ENCODE results near the gene SLC23A2. TPM values are rescaled to one million over a fixed set of nuclear protein-coding genes. Genes with fewer than 3 reads are reported as not detected.

SLC23A2 gene
- total RNA-seq, 1 donor from 2014 or later, result 20.6 TPM

DNA sequence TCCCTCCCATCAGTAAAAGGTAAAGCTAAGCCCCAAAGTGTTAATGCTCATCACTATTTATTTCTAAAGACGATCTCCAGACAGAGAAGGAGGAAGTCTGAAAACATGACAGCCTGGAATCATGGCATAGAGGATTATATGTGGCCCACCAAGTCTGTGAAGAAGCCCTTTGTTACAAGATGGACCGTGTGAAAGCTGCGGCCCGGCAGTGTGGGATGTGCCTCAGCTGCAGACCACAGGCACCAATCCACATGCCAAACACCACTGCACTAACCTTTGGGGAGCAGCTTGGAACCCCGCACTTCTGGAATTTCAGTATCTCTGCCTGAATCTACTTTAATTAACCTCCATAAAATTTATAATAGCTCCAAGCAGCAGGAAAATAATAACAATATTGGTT is 90.4 kb downstream of the SLC23A2 start:
- no peak for DNase-seq (ENCODE audit: extremely low read depth, low read depth, low spot score)

- DNase-seq (ENCODE audit: extremely low read depth, low read depth, low spot score), result no peak
These were observed 95.7 kb downstream of the SLC23A2 start for GRCh38 chr20:4905613-4906012.

GRCh38 chr20:4905195-4905594 is 96.1 kb downstream of the SLC23A2 start:
- DNase-seq (ENCODE audit: extremely low read depth, low read depth, low spot score), result no peak

GRCh38 chr20:4904127-4904860 is 97.0 kb downstream of the SLC23A2 start:
- no peak for DNase-seq (ENCODE audit: extremely low read depth, low read depth, low spot score)

GRCh38 chr20:4902788-4903187 is 98.5 kb downstream of the SLC23A2 start:
- DNase-seq (ENCODE audit: extremely low read depth, low read depth, low spot score), result no peak

DNA sequence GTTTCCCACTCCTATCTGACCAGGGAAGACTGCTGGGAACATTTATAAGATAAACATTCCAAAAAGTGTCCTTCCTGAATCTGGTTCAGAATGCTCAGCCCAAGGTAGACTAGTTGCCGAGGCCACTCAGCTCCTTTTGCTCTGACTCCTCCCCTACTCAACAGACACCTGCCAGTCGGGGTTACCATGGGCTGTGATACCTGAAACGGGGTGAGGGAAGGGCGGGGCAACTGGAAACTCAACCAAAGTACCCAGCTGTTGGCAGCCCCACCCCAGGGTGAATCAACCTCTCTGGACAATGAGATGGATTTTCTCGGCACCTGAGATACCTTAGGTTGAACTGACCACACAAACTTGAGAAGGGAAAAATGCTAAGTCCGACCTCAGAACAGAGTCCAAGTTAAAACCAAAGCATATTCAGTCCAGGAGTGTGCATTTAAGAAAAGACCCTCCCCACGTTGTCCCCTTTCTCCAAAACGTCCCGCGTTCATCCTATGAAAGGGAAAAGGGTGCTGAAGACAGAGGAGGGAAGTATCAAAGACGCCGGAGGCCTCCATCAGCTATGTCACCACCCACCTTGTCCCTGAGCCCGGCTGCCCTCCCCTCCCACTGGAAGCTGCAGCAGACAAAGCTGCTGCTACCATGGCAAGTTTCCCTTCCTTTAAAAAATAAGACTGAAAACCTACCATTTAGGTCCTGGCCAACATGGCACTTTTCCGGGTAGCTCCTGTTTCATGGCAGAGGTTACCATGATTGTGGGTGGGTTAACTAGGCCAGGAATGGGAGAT is 100.1 kb downstream of the SLC23A2 start:
- DNase-seq (ENCODE audit: extremely low read depth, low read depth, low spot score), result no peak

DNA sequence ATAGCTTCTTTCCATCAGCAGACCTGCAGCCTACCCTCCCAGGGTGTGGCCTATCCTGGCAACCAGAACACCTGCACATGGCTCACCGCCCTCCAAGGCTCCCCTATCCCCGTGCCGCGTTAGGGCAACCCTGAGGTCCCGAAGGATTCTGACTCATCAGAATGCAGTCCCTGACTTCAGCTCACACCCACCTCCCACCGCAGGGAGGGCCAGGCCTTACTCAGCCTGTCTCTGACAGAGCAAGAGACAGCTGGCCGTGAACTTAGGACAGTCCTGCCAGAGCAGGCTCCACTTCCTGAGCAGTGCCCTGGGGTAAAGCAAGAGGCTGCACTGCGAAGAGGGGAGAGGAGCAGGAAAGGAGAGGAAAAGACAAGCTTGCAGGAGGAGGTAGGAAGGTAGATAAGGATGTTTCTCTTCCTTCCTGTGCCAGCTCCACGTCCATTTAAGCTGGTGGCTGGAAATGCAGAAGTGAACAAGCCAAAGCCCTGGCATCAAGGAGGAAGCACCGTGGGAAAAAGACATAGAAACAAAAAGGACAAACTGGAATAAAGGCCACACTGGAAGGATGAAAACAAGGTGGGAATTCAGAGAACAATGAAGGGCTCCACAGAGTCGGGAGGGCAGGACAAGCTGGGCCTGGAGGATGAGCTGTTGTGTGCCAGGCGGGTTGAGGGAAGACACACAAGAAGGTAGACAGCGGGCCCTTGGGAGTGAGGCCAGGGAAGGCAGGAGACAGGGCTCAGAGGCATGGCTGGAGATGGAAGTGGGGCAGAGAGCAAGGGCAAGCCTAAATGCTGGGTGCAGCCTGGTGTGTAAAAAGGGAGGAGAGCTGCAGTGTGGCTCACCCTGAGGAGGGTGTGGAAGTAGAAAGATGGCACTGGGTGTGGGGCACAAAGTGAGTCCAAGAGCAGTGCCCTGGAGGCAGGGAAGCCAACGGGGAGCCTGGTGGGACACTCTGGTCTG is 102.7 kb downstream of the SLC23A2 start:
- DNase-seq (ENCODE audit: extremely low read depth, low read depth, low spot score), result no peak

DNA sequence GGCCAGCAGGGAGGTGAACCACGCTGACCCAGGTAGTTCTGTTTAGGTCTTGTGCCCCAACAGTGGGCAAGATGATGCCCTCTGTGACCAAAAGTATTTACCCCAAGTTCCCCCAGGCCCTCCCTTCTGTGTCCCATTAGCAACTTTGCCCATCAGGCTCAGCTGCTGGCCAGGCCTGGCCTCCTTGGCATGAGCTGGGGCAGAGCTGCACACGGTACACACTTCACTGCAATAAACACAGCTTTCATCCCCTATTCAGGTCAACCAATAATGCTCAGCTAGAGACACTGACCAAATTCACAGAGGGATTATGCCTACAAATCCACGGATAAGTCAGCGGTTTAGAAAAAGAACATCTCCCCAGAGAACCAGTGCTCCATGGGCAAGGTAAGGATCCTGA is 103.7 kb downstream of the SLC23A2 start:
- DNase-seq (ENCODE audit: extremely low read depth, low read depth, low spot score), result no peak

DNA sequence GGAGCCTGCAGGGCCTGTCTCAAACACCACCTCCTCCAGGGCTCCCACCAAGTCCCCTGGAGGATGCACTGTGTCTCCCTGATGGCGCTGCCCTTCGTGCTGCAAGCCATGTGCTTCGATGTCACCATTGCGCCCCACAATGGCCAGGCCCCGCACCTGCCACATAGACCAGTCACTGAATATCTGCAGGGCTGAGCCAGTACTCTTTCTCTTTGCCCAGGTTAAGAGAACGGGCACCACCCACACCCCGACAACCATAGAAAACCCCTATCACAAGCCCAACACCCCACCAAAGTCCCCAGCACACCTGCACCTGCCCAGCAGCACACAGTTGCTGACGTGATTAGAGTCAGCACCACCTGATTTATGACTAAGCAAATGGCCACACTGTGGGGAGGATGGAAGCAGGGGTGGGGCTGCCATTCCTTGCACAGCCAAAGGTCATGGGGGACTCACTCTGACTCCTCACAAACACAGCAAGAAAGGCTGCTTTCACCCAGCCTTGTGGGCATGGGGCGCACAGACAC is 104.3 kb downstream of the SLC23A2 start:
- no peak for DNase-seq (ENCODE audit: extremely low read depth, low read depth, low spot score)

- no peak for DNase-seq (ENCODE audit: extremely low read depth, low read depth, low spot score)
These were observed 105.1 kb downstream of the SLC23A2 start for GRCh38 chr20:4896119-4896702.

- no peak for DNase-seq (ENCODE audit: extremely low read depth, low read depth, low spot score)
These were observed 106.3 kb downstream of the SLC23A2 start for GRCh38 chr20:4894981-4895381.

GRCh38 chr20:4894409-4894808 is 106.9 kb downstream of the SLC23A2 start:
- no peak for DNase-seq (ENCODE audit: extremely low read depth, low read depth, low spot score)

DNA sequence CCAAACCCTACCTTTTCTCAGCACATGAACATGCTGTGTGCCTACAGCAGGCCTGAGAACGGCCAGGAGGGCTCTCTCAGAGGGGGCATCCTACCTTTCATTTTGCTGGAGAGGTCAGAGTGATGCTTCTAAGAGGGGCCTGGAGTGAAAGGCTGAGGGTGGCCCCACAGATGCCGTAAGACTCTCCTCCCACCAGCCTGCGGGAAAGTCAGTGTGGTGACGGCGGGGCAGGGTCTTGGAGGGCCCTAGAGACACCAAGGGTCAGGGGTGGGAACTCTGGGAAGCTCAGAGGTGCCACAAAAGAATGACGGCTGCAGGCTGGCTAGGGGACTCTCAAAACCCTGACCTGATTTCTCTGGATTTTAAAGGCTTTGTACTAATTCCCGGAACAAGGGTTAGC is 107.6 kb downstream of the SLC23A2 start:
- no peak for DNase-seq (ENCODE audit: extremely low read depth, low read depth, low spot score)

DNA sequence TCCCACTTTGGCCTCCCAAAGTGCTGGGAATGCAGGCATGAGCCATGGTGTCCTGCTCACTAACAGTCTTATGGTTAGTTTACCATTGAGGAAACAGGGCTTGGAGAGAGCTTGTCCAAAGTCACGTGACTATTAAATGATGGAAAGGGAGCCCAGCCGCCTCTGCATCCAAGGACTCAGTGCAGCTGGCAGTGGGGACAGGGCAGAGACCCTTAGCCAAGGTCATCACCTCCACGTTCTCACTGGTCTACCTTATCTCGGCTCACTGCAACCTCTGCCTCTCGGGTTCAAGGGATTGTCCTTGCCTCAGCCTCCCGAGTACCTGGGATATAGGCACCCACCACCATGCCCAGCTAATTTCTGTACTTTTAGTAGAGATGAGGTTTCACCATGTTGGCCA is 109.3 kb downstream of the SLC23A2 start:
- no peak for DNase-seq (ENCODE audit: extremely low read depth, low read depth, low spot score)

DNA sequence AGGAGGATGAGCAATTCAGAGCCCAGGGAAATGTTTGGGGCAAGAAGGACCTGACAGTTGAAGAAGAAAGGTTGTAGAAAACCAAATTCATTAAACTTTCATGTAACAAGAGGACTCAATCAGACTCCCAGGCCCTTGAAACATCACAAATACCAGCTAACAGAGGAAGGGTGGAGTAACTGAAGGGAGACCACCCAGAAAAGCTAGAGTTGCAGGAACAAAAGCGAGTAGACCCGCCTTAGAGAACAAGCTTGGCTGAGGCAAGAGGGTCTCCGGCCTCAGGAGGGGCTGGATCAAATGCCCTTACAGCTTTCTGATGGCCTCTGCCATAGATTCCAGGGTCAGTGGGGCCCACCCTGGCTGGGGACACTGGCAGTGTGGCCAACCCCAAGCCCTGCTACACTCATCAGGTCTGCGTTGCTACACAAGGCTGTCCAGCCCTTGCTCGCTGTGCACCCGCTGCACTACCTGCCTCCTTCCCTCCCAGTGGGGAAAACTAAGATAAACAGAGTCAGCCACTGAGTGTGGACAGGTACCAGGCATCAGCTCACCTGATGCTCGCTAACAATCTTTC is 110.0 kb downstream of the SLC23A2 start:
- no peak for DNase-seq (ENCODE audit: extremely low read depth, low read depth, low spot score)

- DNase-seq (ENCODE audit: extremely low read depth, low read depth, low spot score), result no peak
These were observed 111.9 kb downstream of the SLC23A2 start for GRCh38 chr20:4889446-4889845.

DNA sequence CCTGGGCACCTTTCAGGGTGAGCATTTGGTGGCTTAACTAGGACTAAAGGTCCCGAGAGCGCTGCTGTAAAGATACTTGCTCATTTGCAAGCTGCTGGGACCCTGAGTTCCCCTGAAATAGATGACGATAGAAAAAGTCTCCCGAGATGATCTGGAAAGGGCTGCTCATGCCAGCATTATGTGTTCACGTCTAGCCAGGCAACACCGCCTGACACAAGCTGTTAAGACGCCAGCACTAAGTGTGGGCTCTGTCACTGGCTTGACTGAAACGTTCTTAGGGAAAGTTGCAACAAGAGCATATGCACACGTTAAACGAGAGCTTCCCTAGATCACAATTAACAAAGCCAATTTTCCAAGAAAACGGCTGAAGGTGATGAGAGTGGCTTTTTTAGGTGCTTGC is 113.7 kb downstream of the SLC23A2 start:
- no peak for DNase-seq (ENCODE audit: extremely low read depth, low read depth, low spot score)

DNA sequence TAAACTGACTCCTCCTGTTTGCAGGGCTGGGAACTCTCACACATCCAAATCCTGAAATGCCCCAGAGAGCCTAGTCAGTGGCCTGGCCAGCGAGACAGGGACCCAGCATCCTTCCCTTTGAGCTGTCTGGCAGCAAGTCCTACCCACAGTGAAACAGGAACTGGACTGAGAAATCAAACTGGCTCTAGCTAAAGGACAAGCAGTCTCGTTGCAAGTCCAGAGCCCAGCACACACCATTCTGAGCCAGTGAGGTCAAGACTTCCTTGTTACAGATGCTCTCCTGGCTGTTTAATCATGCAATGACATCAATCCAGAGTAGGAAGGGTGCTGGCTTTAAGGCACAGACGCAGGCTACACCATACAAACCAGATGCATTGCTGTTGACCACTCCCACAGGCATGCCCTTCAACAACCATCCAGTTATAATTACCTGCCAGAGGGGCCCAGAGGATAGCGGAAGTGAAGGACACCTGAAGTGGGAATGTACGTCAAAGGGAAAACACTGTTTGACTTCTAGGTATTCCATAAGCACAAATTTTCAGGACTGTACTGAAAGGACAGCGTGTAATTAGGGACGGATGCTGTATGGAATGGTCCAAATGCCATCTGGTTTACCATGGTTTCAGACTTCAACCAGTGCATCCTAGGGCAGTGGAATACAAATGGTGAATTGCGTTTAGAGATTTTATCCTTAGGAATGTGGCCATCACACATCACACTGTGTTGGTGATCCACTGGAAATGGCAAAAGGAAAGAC is 114.4 kb downstream of the SLC23A2 start:
- DNase-seq (ENCODE audit: extremely low read depth, low read depth, low spot score), result no peak

DNA sequence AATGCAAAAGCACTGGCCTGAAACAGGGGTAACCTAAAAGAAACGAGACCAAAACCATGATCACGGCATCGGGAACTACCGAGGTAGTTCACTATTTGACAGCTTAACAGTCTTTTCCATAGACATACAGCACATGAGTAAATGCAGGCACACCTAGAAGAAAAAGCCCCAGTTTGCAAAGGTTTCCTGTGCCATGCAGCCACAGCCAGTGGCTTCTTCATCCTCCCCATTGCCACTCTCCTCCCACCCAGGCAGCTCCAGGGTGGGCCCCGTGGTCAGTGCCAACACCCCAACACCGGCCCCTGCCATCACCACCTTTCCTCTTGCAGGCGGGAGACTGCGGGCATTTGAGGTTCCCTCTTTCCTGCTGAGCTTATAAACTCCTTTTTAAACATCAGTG is 115.4 kb downstream of the SLC23A2 start:
- DNase-seq (ENCODE audit: extremely low read depth, low read depth, low spot score), result no peak

Measured in glomerular endothelial cell (primary cell).